Transverse colon (tissue), 4 donors: ENCODE results near the gene UROD.

ENCODE experiments used
- EP300 ChIP-seq: sonication (generic); formaldehyde crosslinking; IDR thresholded peaks from one replicate; pipeline ENCODE4 v1.6.1; 2017; ENCODE audit warnings: antibody characterized with exemption, low read depth
- POLR2A ChIP-seq: fragments of 450-650 bp; IDR thresholded peaks from one replicate; pipeline ENCODE4 v1.6.1; 2016; ENCODE audit warnings: antibody characterized with exemption, mild to moderate bottlenecking, moderate library complexity
- POLR2AphosphoS5 ChIP-seq, 3 donors: sonication (generic); formaldehyde crosslinking; IDR thresholded peaks; one replicate each; pipeline ENCODE4 v1.6.1; 2016; ENCODE audit warnings: antibody characterized with exemption in 3 of 3
- TF ChIP-seq, protein P1 (sequence below), 5 experiments: fragments of 200-600 bp in 3 of 5; fragments of 450-650 bp in 2 of 5; sonication (generic) in 3 of 5; IDR thresholded peaks; 1 replicate in 2 of 5; 2 replicates in 3 of 5; pipeline ENCODE4 v1.5.1; 2016 to 2017; ENCODE audit warnings: antibody characterized with exemption in 5 of 5, inconsistent platforms in 3 of 5, mild to moderate bottlenecking in 2 of 5, moderate library complexity in 1 of 5

- TF ChIP-seq POLR2A (no peak), POLR2AphosphoS5 (IDR thresholded peaks at IDR 0.05) (no peak), EP300 (no peak)
- TF ChIP-seq, protein P1, sequence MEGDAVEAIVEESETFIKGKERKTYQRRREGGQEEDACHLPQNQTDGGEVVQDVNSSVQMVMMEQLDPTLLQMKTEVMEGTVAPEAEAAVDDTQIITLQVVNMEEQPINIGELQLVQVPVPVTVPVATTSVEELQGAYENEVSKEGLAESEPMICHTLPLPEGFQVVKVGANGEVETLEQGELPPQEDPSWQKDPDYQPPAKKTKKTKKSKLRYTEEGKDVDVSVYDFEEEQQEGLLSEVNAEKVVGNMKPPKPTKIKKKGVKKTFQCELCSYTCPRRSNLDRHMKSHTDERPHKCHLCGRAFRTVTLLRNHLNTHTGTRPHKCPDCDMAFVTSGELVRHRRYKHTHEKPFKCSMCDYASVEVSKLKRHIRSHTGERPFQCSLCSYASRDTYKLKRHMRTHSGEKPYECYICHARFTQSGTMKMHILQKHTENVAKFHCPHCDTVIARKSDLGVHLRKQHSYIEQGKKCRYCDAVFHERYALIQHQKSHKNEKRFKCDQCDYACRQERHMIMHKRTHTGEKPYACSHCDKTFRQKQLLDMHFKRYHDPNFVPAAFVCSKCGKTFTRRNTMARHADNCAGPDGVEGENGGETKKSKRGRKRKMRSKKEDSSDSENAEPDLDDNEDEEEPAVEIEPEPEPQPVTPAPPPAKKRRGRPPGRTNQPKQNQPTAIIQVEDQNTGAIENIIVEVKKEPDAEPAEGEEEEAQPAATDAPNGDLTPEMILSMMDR (IDR thresholded peaks at IDR 0.05), result no peak
Measured at GRCh38 chr1:45012639-45013278, 705 bp downstream of the UROD start.
